ENCODE data around the gene SHOX. TPM values are rescaled to one million over a fixed set of nuclear protein-coding genes. Genes with fewer than 3 reads are reported as not detected.

The SHOX gene
- total and polyA plus RNA-seq, 10 of the 15 experiments (the other 5 are each of a cell fraction or from before 2014, with no cell fraction given), result 0.42 TPM; not detected in 9

DNA sequence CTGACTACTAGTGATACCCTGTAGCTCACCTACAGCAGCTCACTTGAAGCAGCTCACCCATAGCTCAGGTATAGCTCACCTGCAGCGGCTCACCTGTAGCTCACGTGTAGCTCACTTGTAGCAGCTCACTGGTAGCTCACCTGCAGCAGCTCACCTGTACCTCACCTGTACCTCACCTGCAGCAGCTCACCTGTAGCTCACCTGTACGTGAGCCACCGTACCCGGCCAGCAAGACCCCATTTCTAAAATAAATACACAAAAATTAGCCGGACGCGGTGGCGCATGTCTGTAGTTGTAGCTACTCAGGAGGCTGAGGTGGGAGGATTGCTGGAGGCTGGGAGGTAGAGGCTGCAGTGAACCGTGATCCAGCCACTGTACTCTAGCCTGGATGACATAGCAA lies 30.6 kb downstream of the SHOX start:
- TF ChIP-seq EGR1 (IDR thresholded peaks at IDR 0.05; ENCODE audit: borderline replicate concordance in 1 of 2, low read depth in 2 of 2, low read length in 2 of 2), result no peak
- TF ChIP-seq STAT3 (IDR thresholded peaks at IDR 0.05; ENCODE audit: low read depth, low read length), result no peak
- TF ChIP-seq GATAD2B (conservative IDR thresholded peaks at IDR 0.05; ENCODE audit: low read depth), result no peak
- TF ChIP-seq CBFB (IDR thresholded peaks at IDR 0.05; ENCODE audit: low read depth), result no peak
- no peak for TF ChIP-seq FOXK2 (IDR thresholded peaks at IDR 0.05)
- no peak for TF ChIP-seq JUNB (IDR thresholded peaks at IDR 0.05)
- TF ChIP-seq, protein P1, sequence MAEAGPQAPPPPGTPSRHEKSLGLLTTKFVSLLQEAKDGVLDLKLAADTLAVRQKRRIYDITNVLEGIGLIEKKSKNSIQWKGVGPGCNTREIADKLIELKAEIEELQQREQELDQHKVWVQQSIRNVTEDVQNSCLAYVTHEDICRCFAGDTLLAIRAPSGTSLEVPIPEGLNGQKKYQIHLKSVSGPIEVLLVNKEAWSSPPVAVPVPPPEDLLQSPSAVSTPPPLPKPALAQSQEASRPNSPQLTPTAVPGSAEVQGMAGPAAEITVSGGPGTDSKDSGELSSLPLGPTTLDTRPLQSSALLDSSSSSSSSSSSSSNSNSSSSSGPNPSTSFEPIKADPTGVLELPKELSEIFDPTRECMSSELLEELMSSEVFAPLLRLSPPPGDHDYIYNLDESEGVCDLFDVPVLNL (IDR thresholded peaks at IDR 0.05; ENCODE audit: low read depth, low read length), result no peak
- TF ChIP-seq, protein P2, sequence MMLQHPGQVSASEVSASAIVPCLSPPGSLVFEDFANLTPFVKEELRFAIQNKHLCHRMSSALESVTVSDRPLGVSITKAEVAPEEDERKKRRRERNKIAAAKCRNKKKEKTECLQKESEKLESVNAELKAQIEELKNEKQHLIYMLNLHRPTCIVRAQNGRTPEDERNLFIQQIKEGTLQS (IDR thresholded peaks at IDR 0.05; ENCODE audit: borderline replicate concordance, extremely low read depth, low read depth, low read length), result no peak
- no peak for TF ChIP-seq SRF (IDR thresholded peaks at IDR 0.05; ENCODE audit: low read depth in 2 of 2, low read length in 2 of 2)
- TF ChIP-seq KDM1A (IDR thresholded peaks at IDR 0.05; ENCODE audit: borderline replicate concordance), result no peak
- TF ChIP-seq CHD2 (IDR thresholded peaks at IDR 0.05; ENCODE audit: borderline replicate concordance, low read depth, low read length), result no peak
- TF ChIP-seq YBX1 (IDR thresholded peaks at IDR 0.05), result no peak
- TF ChIP-seq BRCA1 (IDR thresholded peaks at IDR 0.05; ENCODE audit: low read depth, low read length), result no peak
- TF ChIP-seq NFYA (IDR thresholded peaks at IDR 0.05; ENCODE audit: borderline replicate concordance, low read depth, low read length), result no peak
- TF ChIP-seq RBBP5 (conservative IDR thresholded peaks at IDR 0.05), result no peak
- 50% methylated on average over 10 of the region's 10 CpGs for WGBS (ENCODE audit: insufficient coverage, insufficient replicate concordance, low lambda C conversion rate, missing lambda C conversion rate)
- in situ Hi-C loops (cut with MboI) (no loop called here), intact Hi-C loops (cut with micrococcal nuclease; ENCODE audit: unreplicated experiment) (no loop called here)
- H3K36me3 ChIP-seq (ENCODE audit: control insufficient read depth in 2 of 2, insufficient read depth in 2 of 2, low read length in 1 of 2), result no peaks in the 10 kb centered on the region
- no peak overlapping the region for H3K4me2 ChIP-seq (ENCODE audit: control insufficient read depth, insufficient read depth)
- no TSS peak for BruUV-seq (replicated peaks)
- H2AFZ ChIP-seq (ENCODE audit: control insufficient read depth, low read depth, low read length), result no peak overlapping the region
- RAD21 ChIA-PET (ENCODE audit: unreplicated experiment), result no interaction called here
- H3K27me3 ChIP-seq (replicated peaks in 1 of 2; ENCODE audit: control insufficient read depth in 2 of 2, insufficient read depth in 2 of 2, low read length in 1 of 2), result no peaks in the 10 kb centered on the region
- no peaks in the 10 kb centered on the region for H4K20me1 ChIP-seq (ENCODE audit: control insufficient read depth, insufficient read depth)
- no peak overlapping the region for H3K9ac ChIP-seq (ENCODE audit: control insufficient read depth, insufficient read depth, low read length)
- no peak overlapping the region for H3K4me3 ChIP-seq
- SMC1A ChIA-PET (ENCODE audit: uncharacterized antibody, unreplicated experiment), result no interaction called here
- no peak for DNase-seq (ENCODE audit: low read depth, low spot score)
- no peak for ATAC-seq
- no peaks in the 10 kb centered on the region for H3K4me1 ChIP-seq (ENCODE audit: control insufficient read depth, insufficient read depth, low read length)
- no peaks in the 10 kb centered on the region for H3K79me2 ChIP-seq (ENCODE audit: control insufficient read depth, insufficient read depth, low read length)
- no peak for FAIRE-seq
- no peaks in the 10 kb centered on the region; the same call in 2 of the 3 replicates for H3K9me3 ChIP-seq (replicated peaks; ENCODE audit: control insufficient read depth, insufficient read depth, low read length)
- POLR2A ChIA-PET, result no interaction called here
- H3K27ac ChIP-seq (ENCODE audit: control insufficient read depth, insufficient read depth), result no peak overlapping the region
- CTCF ChIA-PET, result no interaction called here

Measured in GM12878 (cell line).